Chondrocyte (in vitro differentiated cells): ENCODE results near the gene RSPH1. TPM values are rescaled to one million over a fixed set of nuclear protein-coding genes. Genes with fewer than 3 reads are reported as not detected.

Source experiments
- DNase-seq: peaks from one replicate; pipeline ENCODE4 v3.0.0; 2021; ENCODE audit warnings: mixed read lengths, low spot score
- H3K27ac Mint-ChIP-seq: one replicate; pipeline ENCODE4 v1.8.0; 2021; ENCODE audit warnings: mild to moderate bottlenecking, moderate library complexity, mixed read lengths; ENCODE audit not compliant: unreplicated experiment
- H3K27me3 Mint-ChIP-seq: 2 replicates; pipeline ENCODE4 v1.8.0; 2021; ENCODE audit warnings: low read depth, mixed read lengths
- H3K36me3 Mint-ChIP-seq: 2 replicates; pipeline ENCODE4 v1.8.0; 2021; ENCODE audit warnings: low read depth, mixed read lengths
- H3K4me1 Mint-ChIP-seq: 2 replicates; pipeline ENCODE4 v1.8.0; 2021; ENCODE audit warnings: low read depth, mild to moderate bottlenecking, mixed read lengths
- H3K4me3 Mint-ChIP-seq: one replicate; pipeline ENCODE4 v1.8.0; 2021; ENCODE audit warnings: mild to moderate bottlenecking, moderate library complexity, mixed read lengths; ENCODE audit not compliant: unreplicated experiment
- H3K9me3 Mint-ChIP-seq: 2 replicates; pipeline ENCODE4 v1.8.0; 2021; ENCODE audit warnings: low read depth, mixed read lengths
- CTCF ChIP-seq: fragments of 200-600 bp; sonication (generic); IDR thresholded peaks from 2 replicates; pipeline ENCODE4 v1.5.0; 2021; ENCODE audit warnings: antibody characterized with exemption, mild to moderate bottlenecking, moderate library complexity
- total RNA-seq: library from RNA; stranded (reverse); gene quantifications from 3 replicates; pipeline ENCODE4 v1.2.1, GENCODE V29; 2021

Gene RSPH1
- total RNA-seq, 1 donor from 2014 or later: 0.15 TPM

GRCh38 chr21:42520628-42521253 lies 24.7 kb upstream of the RSPH1 start:
- Mint-ChIP-seq H3K4me3 (no peak overlapping the region), H3K27me3 (no peaks in the 10 kb centered on the region), H3K36me3 (peaks cover 14% of the 10 kb centered on the region), H3K27ac (no peak overlapping the region), H3K9me3 (no peaks in the 10 kb centered on the region), H3K4me1 (peaks cover 50% of the 10 kb centered on the region)
- no peak for DNase-seq
- TF ChIP-seq CTCF: peak; percentile 72

- no peak overlapping the region for H3K27ac Mint-ChIP-seq
- peaks cover 47% of the 10 kb centered on the region for H3K4me1 Mint-ChIP-seq
- peaks cover 14% of the 10 kb centered on the region for H3K36me3 Mint-ChIP-seq
- no peak overlapping the region for H3K4me3 Mint-ChIP-seq
- no peaks in the 10 kb centered on the region for H3K27me3 Mint-ChIP-seq
- no peaks in the 10 kb centered on the region for H3K9me3 Mint-ChIP-seq
- DNase-seq: no peak
- TF ChIP-seq CTCF: no peak
Measured at GRCh38 chr21:42518626-42519025, 22.6 kb upstream of the RSPH1 start.

GRCh38 chr21:42518215-42518614 lies 22.2 kb upstream of the RSPH1 start:
- Mint-ChIP-seq H3K36me3 (peaks cover 14% of the 10 kb centered on the region), H3K9me3 (no peaks in the 10 kb centered on the region), H3K4me3 (peak overlapping the region; percentile 43), H3K4me1 (peaks cover 47% of the 10 kb centered on the region), H3K27ac (peak overlapping the region; percentile 76), H3K27me3 (no peaks in the 10 kb centered on the region)
- TF ChIP-seq CTCF: no peak
- DNase-seq: no peak

GRCh38 chr21:42515708-42516502 lies 19.9 kb upstream of the RSPH1 start:
- H3K9me3 Mint-ChIP-seq: no peaks in the 10 kb centered on the region
- no peak overlapping the region for H3K4me3 Mint-ChIP-seq
- no peak for TF ChIP-seq CTCF
- H3K27ac Mint-ChIP-seq: peak overlapping the region; percentile 61
- DNase-seq: no peak
- H3K4me1 Mint-ChIP-seq: peaks cover 47% of the 10 kb centered on the region
- no peaks in the 10 kb centered on the region for H3K27me3 Mint-ChIP-seq
- peaks cover 8% of the 10 kb centered on the region for H3K36me3 Mint-ChIP-seq

GRCh38 chr21:42514883-42515228 lies 18.8 kb upstream of the RSPH1 start:
- Mint-ChIP-seq H3K27me3 (peaks cover 2% of the 10 kb centered on the region), H3K4me3 (peak overlapping the region; percentile 77), H3K9me3 (no peaks in the 10 kb centered on the region), H3K4me1 (peaks cover 47% of the 10 kb centered on the region), H3K36me3 (peaks cover 5% of the 10 kb centered on the region), H3K27ac (no peak overlapping the region)
- no peak for TF ChIP-seq CTCF
- DNase-seq: no peak
